Ishikawa (cell line): ENCODE results near the gene ACACA.

Source experiments
- CEBPB ChIP-seq: IDR thresholded peaks from 2 replicates; pipeline ENCODE4 v1.6.1; 2012
- CREB1 ChIP-seq: IDR thresholded peaks from 2 replicates; pipeline ENCODE4 v1.6.1; 2012; ENCODE audit warnings: low read depth
- EGR1 ChIP-seq: IDR thresholded peaks from 2 replicates; pipeline ENCODE4 v1.6.1; 2012
- EP300 ChIP-seq: IDR thresholded peaks from 2 replicates; pipeline ENCODE4 v1.6.1; 2012; ENCODE audit warnings: borderline replicate concordance
- FOXM1 ChIP-seq: IDR thresholded peaks from 2 replicates; pipeline ENCODE4 v1.6.1; 2012; ENCODE audit warnings: low read depth, borderline replicate concordance
- MAX ChIP-seq: IDR thresholded peaks from 2 replicates; pipeline ENCODE4 v1.6.1; 2012
- NFIC ChIP-seq: IDR thresholded peaks from 2 replicates; pipeline ENCODE4 v1.6.1; 2012
- RAD21 ChIP-seq: IDR thresholded peaks from 2 replicates; pipeline ENCODE4 v1.6.1; 2012; ENCODE audit warnings: low read depth
- REST ChIP-seq: IDR thresholded peaks from 2 replicates; pipeline ENCODE4 v1.6.1; 2012; ENCODE audit warnings: low read depth, mild to moderate bottlenecking
- TAF1 ChIP-seq: IDR thresholded peaks from 2 replicates; pipeline ENCODE4 v1.6.1; 2012; ENCODE audit warnings: low read depth, mild to moderate bottlenecking
- TCF12 ChIP-seq: IDR thresholded peaks from 2 replicates; pipeline ENCODE4 v1.6.1; 2012; ENCODE audit warnings: low read depth
- TEAD4 ChIP-seq: IDR thresholded peaks from 2 replicates; pipeline ENCODE4 v1.6.1; 2012
- YY1 ChIP-seq: IDR thresholded peaks from 2 replicates; pipeline ENCODE4 v1.6.1; 2012; ENCODE audit warnings: low read depth
- ZBTB7A ChIP-seq: IDR thresholded peaks from 2 replicates; pipeline ENCODE4 v1.6.1; 2012; ENCODE audit warnings: low read depth
- TF ChIP-seq, protein P1 (sequence below): IDR thresholded peaks from 2 replicates; pipeline ENCODE4 v1.6.1; 2012

The ACACA gene

DNA sequence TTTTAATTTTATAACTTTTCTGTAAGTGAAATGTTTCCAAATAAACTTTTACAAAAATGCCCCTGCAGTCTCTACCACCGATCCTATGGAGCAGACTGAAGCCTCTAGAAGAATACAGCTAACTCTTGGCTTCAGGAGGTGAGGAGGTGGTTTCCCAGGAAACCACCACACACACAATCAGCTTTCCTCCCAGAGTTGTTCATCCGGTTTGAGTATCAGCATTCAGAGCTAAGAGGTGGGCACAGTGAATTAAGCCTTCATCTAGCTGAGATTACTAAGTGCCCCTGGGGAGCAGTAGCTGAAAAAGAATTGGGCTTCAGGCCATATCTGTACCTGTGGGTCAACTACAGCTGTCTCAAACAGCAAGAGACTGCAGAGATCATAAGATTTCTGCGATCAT lies 318.2 kb downstream of the ACACA start:
- TF ChIP-seq CREB1 (no peak), RAD21 (no peak), MAX (no peak), NFIC (no peak), EP300 (no peak), EGR1 (no peak), ZBTB7A (no peak), YY1 (no peak), FOXM1 (no peak), TCF12 (no peak), TAF1 (no peak)
- TF ChIP-seq, protein P1, sequence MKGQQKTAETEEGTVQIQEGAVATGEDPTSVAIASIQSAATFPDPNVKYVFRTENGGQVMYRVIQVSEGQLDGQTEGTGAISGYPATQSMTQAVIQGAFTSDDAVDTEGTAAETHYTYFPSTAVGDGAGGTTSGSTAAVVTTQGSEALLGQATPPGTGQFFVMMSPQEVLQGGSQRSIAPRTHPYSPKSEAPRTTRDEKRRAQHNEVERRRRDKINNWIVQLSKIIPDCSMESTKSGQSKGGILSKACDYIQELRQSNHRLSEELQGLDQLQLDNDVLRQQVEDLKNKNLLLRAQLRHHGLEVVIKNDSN, result no peak

- TF ChIP-seq YY1 (no peak), EGR1 (no peak), TCF12 (no peak), RAD21 (no peak), TAF1 (no peak), ZBTB7A (no peak), TEAD4 (no peak), CEBPB (no peak), EP300 (no peak), MAX (no peak)
- TF ChIP-seq, protein P1, result no peak
Observed at GRCh38 chr17:37087683-37088082, 319.0 kb downstream of the ACACA start.

DNA sequence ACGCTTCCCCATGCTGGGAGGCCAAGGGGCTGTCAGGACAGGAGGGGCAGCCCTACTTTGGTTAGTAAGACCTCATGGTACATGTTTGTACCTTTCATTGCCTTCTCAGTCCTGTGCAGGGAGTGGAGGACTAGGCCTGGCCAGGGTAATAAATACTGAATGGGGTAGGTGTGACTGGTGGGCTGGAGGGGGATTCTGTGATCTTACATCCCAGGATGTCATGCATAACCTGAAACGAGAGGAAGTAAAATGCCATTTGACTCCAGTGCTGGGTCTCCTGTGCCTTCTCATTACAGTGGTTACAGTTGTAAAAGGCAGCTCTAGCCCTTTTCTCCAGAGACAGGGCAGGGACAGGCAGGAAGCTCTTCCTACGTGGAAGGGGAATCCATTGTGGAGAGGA lies 319.7 kb downstream of the ACACA start:
- TF ChIP-seq TAF1 (no peak), EP300 (no peak), TEAD4 (no peak), REST (no peak), RAD21 (no peak), ZBTB7A (no peak)
- TF ChIP-seq, protein P1, result no peak

GRCh38 chr17:37086334-37086733 lies 320.3 kb downstream of the ACACA start:
- TF ChIP-seq RAD21 (no peak), NFIC (no peak), FOXM1 (no peak), ZBTB7A (no peak), REST (no peak), EP300 (no peak), YY1 (no peak), CEBPB (no peak), TAF1 (no peak), EGR1 (no peak), TEAD4 (no peak), MAX (no peak)
- TF ChIP-seq, protein P1, result no peak

- TF ChIP-seq YY1, result no peak
- TF ChIP-seq RAD21, result no peak
- no peak for TF ChIP-seq NFIC
- no peak for TF ChIP-seq TEAD4
- TF ChIP-seq REST, result no peak
- no peak for TF ChIP-seq FOXM1
- TF ChIP-seq EP300, result no peak
- TF ChIP-seq TAF1, result no peak
- no peak for TF ChIP-seq MAX
Observed at GRCh38 chr17:37084372-37084771, 322.3 kb downstream of the ACACA start.
